Ureter (tissue), 1 donor: Measurements from ENCODE around the gene FH. TPM values are rescaled to one million over a fixed set of nuclear protein-coding genes. Genes with fewer than 3 reads are reported as not detected.

Experiments
- DNase-seq: peaks from one replicate; pipeline ENCODE4 v3.0.0-alpha.2; 2020; ENCODE audit warnings: low spot score
- total RNA-seq: library from RNA; stranded (reverse); gene quantifications from one replicate; pipeline ENCODE4 v1.2.4, GENCODE V29; 2023
- donor health status: DM: yes; HTN: yes; CAD: no.

The FH gene
- total RNA-seq, 1 donor from 2014 or later: 54.0 TPM

DNA sequence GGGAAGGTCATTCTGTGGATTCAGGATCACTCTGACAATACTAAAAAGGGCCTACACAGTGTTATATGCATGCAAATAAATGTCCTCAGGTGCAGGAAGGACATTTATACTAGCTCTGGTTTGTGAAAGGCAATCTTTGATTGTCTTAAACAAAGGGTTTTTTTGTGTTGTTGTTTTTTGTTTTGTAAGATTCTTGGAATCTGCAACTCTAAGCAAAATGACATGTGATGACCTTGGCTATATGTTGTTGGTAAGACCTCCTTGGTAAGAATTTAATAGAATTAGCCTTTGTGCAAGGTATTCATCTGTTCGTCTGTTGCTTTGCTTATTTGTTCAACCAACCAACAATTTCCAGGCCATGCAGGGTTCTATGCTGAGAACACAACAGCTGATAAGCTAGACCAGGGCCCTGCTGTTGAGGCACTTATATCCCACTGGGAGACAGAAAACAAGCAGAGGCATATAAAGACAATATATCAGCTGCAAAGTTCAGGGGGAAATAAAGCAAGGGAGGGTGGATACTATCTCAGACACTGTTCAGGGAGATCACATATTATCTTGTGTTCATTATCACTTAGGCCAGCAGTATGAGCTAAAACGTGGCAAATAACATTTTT lies 60.3 kb downstream of the FH start:
- DNase-seq: no peak

DNA sequence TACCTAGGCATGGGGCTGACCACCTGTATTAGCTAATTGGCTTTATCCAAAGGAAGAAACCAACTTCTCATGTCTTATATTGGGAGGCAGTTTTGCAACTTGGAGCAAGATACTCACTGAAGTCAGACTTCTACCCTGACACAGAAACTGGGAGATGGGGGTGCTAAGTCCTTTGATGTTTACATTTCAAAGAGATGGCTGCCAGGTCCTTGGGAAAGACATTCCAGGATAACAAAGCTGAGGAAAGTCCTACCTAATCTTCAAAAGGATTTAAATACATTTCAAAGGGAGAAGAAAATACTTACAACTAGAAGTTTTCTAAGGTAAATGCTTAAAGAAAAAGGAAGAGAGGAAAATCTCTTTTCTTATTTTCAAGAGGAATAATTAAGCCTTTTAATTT lies 62.1 kb downstream of the FH start:
- no peak for DNase-seq

DNA sequence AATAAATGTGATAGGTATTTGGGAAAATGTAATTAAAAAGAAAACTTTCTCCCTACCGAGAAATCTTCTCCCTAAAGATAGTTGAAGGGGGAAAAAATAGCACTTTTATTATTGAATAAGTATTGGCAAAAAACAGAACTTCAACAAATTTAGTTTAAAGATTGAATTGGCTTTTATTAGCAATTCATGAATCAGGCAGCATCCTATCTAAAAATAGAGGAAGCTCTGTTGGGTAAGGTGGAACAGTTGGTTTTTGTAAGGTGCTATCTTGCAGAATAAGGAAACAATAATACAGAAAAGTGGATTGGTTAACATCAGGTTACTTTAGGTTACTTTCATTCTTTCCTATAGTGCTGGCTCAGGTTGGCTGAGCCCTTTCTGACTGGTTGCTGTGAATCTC lies 62.8 kb downstream of the FH start:
- no peak for DNase-seq

DNA sequence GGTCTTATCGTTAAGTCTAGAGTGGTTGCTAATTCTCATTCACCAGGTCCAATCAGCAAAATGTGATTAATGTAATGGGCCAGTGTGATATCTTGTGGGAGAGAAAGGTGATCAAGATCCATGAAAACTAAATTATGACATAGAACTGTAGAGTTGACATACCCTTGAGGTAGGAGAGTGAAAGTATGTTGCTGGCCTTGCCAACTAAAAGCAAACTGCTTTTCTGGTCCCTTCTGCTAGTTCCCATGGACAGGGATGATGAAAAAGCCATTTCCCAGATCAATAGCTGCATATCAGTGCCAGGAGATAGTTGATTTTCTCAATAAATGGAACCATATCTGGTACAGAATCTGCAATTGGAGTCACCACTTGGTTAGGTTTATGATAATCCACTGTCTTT lies 65.8 kb downstream of the FH start:
- no peak for DNase-seq

DNA sequence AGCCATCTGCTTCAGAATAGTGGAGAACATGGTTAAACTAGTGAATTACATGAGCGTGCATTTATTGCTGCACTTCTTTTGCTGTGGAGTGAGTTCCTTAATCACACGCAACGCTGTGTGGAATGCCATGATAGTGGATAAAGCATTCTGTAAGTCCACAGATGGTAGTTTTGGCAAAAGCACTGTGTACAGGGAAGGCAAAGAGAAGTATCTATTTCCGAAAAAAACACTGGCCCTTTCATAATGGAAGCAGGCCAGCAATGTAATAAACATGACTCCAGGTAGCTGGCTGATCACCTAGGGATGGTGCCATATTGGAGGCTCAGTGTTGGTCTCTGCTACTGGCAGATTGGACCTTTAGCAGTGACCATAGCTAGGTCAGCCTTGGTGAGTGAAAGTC lies 67.6 kb downstream of the FH start:
- DNase-seq: no peak

Other genes starting within 250 kb of the FH start
- 0.60 TPM for gene RGS7, start 162.6 kb downstream of the FH start, total RNA-seq
- 0.18 TPM for gene KMO, start 12.6 kb upstream of the FH start, total RNA-seq
- gene CHML, start 120.6 kb upstream of the FH start, total RNA-seq: 4.6 TPM
- gene OPN3, start 120.6 kb upstream of the FH start, total RNA-seq: 6.5 TPM
- not detected for gene WDR64, start 132.5 kb upstream of the FH start, total RNA-seq